Cerebellar cortex (tissue), 1 donor: Measurements from ENCODE around the gene ATP5PB.

Source experiments
- DNase-seq: peaks from one replicate; pipeline ENCODE4 v3.0.0-alpha.2; 2015; ENCODE audit warnings: low spot score

The ATP5PB gene

DNA sequence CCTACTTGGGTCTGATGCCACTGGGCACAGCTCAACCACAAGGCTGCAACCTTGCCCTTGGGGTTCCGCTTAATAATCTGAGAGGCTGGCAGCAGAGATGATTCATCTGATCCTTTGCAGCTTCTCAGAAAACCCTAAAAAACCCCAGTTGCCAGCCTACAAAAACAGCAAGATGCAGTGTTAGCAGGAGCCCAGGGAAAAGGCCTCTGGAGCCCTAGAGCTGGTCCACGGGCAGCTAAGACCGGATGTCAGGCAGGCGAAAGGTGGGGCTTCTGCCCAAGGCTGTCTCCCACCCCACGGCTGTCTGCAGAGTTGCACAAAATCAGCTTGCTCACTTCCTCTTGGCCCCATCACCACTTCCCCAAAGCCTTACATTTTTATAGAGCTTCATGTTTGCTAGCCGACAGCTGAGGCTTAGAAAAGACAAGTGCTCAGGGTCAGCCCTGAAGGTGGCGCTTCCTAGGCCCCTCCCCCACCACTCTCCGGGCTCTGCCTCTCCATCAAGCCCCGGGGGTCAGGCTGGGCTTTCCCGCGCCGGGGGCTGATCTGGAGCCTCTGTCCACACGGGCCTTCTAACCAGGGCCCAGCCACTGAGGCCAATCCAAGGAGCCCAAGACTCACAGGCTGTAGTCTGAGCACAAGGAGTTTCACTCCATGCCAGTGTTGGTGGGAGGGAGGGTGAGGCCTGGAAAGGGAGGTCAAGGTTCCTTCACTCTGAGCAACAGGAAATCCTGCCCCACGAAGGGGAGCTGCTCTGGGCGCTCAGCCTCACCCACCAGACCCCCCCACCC, 58.3 kb downstream of the ATP5PB start:
- peak; percentile 39 for DNase-seq

DNA sequence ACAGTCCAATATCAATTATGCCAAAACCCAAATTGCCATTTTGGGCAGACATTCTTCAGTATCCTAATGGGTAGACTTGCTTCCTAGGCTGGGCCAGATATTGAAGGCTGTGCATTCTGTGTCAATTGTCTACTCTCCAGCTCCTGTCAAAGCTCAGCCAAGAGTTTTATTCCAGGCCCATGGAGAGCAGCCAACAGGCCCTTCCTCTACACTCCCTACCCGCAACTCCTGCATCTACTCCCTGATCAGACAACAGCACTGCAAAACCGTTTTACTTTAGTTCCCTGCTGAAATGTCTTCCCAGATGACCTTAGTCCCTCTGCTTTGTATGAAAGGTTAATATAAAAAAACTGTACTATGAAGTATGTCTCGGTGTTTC, 60.7 kb downstream of the ATP5PB start:
- no peak for DNase-seq

DNA sequence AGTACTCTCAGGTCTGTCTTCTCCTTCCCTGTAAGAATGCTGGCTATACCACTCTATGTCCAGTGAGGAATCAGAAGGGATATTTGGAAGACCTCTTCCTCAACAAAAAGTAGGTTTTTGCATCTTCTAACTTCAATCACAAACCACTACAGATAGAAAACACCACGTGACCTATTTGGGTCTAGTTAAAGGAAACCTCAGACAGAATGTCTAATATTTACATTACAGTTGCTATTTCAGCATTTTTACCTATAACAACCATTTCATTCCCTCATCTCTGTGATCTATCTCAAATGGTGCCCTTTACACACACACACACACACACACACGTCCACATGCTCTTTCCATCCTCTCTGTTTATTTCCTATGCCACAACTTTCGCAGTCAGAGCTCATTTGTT, 62.1 kb downstream of the ATP5PB start:
- no peak for DNase-seq
